ENCODE data around the gene GPBP1. TPM values are rescaled to one million over a fixed set of nuclear protein-coding genes. Genes with fewer than 3 reads are reported as not detected.

GPBP1 gene
- total and polyA plus RNA-seq, 7 donors, result 37.3 to 74.0 (median 53.1) TPM

DNA sequence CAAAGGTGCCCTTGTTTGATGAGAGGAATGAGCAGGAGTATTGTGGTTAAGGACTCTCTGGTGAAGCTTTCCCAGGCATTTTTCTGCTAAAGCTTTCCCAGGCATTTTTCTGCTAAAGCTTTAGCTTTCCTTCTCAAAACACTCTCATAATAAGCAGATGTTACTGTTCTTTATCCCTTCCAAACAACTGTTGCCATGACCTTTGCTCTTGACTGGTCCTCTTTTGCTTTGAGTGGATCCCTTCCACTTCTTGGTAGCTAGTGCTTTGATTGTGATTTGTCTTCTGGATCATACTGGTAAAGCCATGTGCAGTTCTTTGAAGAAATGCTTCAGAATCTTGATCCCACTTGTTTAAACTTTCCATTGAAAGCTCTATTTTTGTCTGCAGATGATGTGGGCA lies 85.8 kb downstream of the GPBP1 start:
- Histone ChIP-seq H3K4me1 (no peaks in the 10 kb centered on the region), H3K36me3 (ENCODE audit: insufficient read depth in 1 of 2, low read depth in 1 of 2) (peaks cover 10 to 88% of the 10 kb centered on the region in 2 donors), H3K4me3 (no peak overlapping the region), H3K27me3 (ENCODE audit: insufficient read depth in 3 of 3, low read length in 2 of 3) (no peaks in the 10 kb centered on the region), H3K27ac (no peak overlapping the region), H3K9me3 (no peaks in the 10 kb centered on the region)
- no peak for ATAC-seq
- no peak for DNase-seq
- intact Hi-C loops (cut with DNase I), result no loop called here
- no peak for TF ChIP-seq CTCF (IDR thresholded peaks at IDR 0.05)

- WGBS, 3 donors, result 53 to 84% (median 58%) methylated on average over 3 of the region's 3 CpGs
- no peak for TF ChIP-seq CTCF (IDR thresholded peaks at IDR 0.05)
- Histone ChIP-seq H3K4me1 (no peaks in the 10 kb centered on the region), H3K4me3 (no peak overlapping the region), H3K27me3 (ENCODE audit: insufficient read depth in 3 of 3, low read length in 2 of 3) (no peaks in the 10 kb centered on the region), H3K27ac (no peak overlapping the region), H3K9me3 (no peaks in the 10 kb centered on the region), H3K36me3 (ENCODE audit: insufficient read depth in 1 of 2, low read depth in 1 of 2) (peaks cover 7 to 66% of the 10 kb centered on the region in 2 donors)
- no peak for ATAC-seq
- no peak for DNase-seq
- intact Hi-C loops (cut with DNase I), result no loop called here
Observed at GRCh38 chr5:57262541-57262940, 88.7 kb downstream of the GPBP1 start.

DNA sequence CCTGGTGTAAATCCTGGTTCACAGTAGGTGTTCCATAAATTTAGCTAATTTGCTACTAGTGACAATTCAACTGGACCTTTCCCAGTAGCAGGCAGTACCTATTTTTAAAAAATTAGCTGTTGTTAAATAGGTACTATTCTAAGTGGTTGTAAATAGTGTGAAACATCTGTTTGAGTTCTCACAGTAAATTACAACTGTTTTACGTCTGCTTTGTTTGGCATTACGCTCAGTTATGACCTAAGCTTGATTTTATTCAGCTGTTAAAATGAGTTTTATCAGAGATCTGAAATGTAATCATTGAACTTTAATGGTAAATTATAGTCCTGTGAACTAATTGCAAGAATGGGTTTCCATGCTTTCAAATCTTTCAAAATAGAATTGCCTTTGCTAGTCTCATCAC lies 93.9 kb downstream of the GPBP1 start:
- Histone ChIP-seq H3K27ac (no peak overlapping the region), H3K27me3 (ENCODE audit: insufficient read depth in 3 of 3, low read length in 2 of 3) (no peaks in the 10 kb centered on the region), H3K9me3 (no peaks in the 10 kb centered on the region), H3K36me3 (ENCODE audit: insufficient read depth in 1 of 2, low read depth in 1 of 2) (peaks cover 2 to 14% of the 10 kb centered on the region in 2 donors), H3K4me3 (no peak overlapping the region), H3K4me1 (no peaks in the 10 kb centered on the region)
- no peak for TF ChIP-seq CTCF (IDR thresholded peaks at IDR 0.05)
- intact Hi-C loops (cut with DNase I), result no loop called here
- no peak for ATAC-seq
- no peak for DNase-seq
- 24 to 29% (median 28%) methylated on average over 2 of the region's 2 CpGs for WGBS, 3 donors

- DNase-seq, result no peak
- intact Hi-C loops (cut with DNase I), result loop anchor here in 1 of 2 donors (2.0 kb wide), 1 partner anchor 376 kb away; no protein-coding TSS in a partner anchor
- no peaks in the 10 kb centered on the region for H3K36me3 ChIP-seq (ENCODE audit: insufficient read depth in 1 of 2, low read depth in 1 of 2)
- TF ChIP-seq CTCF (IDR thresholded peaks at IDR 0.05), result no peak
- 71 to 77% (median 74%) methylated on average over 5 of the region's 5 CpGs for WGBS, 3 donors
- no peak overlapping the region for H3K27ac ChIP-seq
- no peaks in the 10 kb centered on the region for H3K27me3 ChIP-seq (ENCODE audit: insufficient read depth in 3 of 3, low read length in 2 of 3)
- no peak overlapping the region for H3K4me3 ChIP-seq
- no peaks in the 10 kb centered on the region for H3K4me1 ChIP-seq
- ATAC-seq, result no peak
- no peaks in the 10 kb centered on the region for H3K9me3 ChIP-seq
Observed at GRCh38 chr5:57276353-57276752, 102.5 kb downstream of the GPBP1 start.

DNA sequence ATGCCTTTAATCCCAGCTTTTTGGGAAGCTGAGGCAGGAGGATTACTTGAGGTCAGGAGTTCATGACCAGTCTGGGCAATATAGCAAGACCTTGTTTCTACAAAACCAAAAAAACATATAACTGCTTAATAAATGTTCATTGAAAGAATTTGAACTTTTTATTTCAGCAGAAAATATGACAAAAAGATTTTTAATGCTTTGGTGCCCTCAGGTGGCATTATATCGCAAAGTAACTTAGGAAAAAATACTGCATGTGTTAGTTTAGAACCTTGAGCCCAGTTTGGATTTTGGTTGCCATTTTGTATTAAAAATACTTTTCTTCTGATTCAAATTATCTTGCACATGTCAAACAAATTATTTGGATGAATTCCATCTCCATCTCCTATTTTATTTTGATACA lies 103.2 kb downstream of the GPBP1 start:
- H3K27me3 ChIP-seq (ENCODE audit: insufficient read depth in 3 of 3, low read length in 2 of 3), result no peaks in the 10 kb centered on the region
- no peaks in the 10 kb centered on the region for H3K9me3 ChIP-seq
- no peak overlapping the region for H3K27ac ChIP-seq
- intact Hi-C loops (cut with DNase I), result loop anchor here in 1 of 2 donors (2.0 kb wide), 1 partner anchor 376 kb away; no protein-coding TSS in a partner anchor
- 89 to 98% (median 95%) methylated on average over 1 of the region's 1 CpG for WGBS, 3 donors
- DNase-seq (no peak), ATAC-seq (no peak)
- H3K4me3 ChIP-seq, result no peak overlapping the region
- no peak for TF ChIP-seq CTCF (IDR thresholded peaks at IDR 0.05)
- no peaks in the 10 kb centered on the region for H3K36me3 ChIP-seq (ENCODE audit: insufficient read depth in 1 of 2, low read depth in 1 of 2)
- H3K4me1 ChIP-seq, result no peaks in the 10 kb centered on the region
